GM20000 (cell line): ENCODE data around the gene MACROD1.

Experiments used
- DNase-seq: peaks from one replicate; pipeline ENCODE4 v3.0.0; 2012; ENCODE audit warnings: low spot score
- TF ChIP-seq, protein P1 (sequence below): IDR thresholded peaks from 2 replicates; pipeline ENCODE4 v1.5.1; 2012; ENCODE audit warnings: mild to moderate bottlenecking, control low read depth; ENCODE audit errors: extremely low read depth, missing control alignments

Gene MACROD1

DNA sequence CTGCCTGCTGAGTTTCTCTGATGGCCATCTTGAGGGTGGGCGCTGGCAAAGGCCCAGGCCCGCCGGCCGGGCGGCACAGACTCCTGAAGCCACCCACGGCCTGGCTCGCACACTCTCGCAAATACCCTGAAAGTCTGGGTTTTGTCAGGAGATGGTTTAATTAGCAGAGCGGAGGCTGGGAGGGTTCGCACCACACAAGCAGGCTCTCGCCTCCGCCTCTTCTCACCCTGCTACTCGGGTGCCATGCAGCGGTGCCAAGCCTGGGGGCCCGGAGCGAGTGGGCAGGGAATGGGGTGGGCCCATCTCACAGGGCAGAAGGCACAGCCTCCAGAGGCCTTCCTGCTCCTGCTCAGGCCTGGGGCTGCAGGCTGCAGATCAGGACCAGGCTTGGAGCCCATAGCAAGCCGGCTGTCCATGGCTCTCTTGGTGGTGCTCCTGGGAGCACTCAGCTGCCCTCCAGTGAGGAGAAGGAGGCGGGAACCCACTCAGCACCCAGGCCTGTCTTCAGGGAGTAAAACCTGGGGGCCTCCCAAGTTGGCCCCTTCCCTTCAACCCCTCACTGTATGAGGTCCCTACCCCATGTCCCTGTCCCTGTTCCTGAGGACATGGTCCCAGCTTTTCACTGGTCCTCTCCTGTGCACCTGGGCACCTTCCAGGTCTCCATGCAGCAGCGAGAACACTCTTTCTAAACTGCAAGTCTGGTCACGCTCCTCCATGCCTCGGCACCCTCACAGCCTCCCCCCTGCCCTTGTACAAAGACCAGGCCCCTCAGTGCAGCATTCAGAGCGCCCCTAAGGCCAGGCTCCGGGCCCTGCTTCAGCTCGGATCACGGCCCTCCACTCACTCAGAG lies 68.2 kb downstream of the MACROD1 start:
- TF ChIP-seq, protein P1, sequence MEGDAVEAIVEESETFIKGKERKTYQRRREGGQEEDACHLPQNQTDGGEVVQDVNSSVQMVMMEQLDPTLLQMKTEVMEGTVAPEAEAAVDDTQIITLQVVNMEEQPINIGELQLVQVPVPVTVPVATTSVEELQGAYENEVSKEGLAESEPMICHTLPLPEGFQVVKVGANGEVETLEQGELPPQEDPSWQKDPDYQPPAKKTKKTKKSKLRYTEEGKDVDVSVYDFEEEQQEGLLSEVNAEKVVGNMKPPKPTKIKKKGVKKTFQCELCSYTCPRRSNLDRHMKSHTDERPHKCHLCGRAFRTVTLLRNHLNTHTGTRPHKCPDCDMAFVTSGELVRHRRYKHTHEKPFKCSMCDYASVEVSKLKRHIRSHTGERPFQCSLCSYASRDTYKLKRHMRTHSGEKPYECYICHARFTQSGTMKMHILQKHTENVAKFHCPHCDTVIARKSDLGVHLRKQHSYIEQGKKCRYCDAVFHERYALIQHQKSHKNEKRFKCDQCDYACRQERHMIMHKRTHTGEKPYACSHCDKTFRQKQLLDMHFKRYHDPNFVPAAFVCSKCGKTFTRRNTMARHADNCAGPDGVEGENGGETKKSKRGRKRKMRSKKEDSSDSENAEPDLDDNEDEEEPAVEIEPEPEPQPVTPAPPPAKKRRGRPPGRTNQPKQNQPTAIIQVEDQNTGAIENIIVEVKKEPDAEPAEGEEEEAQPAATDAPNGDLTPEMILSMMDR, result no peak
- DNase-seq, result no peak

- TF ChIP-seq, protein P1, result no peak
- DNase-seq, result no peak
Measured at GRCh38 chr11:64096835-64097234, 69.1 kb downstream of the MACROD1 start.

DNA sequence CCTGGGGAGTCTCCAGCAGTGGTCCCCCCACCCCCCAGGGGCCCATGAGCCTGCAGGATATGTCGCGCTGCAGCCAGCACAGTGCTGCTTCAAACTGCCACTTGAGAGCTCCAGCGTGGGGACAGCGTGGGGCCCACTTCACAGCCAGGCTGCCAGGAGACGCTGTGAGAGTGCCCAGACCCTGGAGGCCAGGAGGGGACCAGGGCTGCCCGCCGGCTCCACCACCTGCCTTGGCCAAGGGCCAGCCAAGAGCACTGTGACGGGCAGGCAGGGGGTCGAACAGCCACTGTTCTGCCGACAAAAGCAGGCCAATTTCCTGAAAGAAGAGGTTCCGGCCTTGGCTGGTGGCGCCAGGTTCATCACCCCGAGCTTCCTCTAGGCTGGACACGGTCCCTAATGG lies 70.0 kb downstream of the MACROD1 start:
- no peak for DNase-seq
- TF ChIP-seq, protein P1, result no peak

- DNase-seq, result no peak
Measured at GRCh38 chr11:64095273-64095817, 70.6 kb downstream of the MACROD1 start.

GRCh38 chr11:64094463-64095260 lies 71.3 kb downstream of the MACROD1 start:
- DNase-seq, result no peak
- TF ChIP-seq, protein P1, result no peak

More at GRCh38 chr11:64095273-64095817, 70.6 kb downstream of the MACROD1 start:
- TF ChIP-seq, protein P1, result no peak

DNA sequence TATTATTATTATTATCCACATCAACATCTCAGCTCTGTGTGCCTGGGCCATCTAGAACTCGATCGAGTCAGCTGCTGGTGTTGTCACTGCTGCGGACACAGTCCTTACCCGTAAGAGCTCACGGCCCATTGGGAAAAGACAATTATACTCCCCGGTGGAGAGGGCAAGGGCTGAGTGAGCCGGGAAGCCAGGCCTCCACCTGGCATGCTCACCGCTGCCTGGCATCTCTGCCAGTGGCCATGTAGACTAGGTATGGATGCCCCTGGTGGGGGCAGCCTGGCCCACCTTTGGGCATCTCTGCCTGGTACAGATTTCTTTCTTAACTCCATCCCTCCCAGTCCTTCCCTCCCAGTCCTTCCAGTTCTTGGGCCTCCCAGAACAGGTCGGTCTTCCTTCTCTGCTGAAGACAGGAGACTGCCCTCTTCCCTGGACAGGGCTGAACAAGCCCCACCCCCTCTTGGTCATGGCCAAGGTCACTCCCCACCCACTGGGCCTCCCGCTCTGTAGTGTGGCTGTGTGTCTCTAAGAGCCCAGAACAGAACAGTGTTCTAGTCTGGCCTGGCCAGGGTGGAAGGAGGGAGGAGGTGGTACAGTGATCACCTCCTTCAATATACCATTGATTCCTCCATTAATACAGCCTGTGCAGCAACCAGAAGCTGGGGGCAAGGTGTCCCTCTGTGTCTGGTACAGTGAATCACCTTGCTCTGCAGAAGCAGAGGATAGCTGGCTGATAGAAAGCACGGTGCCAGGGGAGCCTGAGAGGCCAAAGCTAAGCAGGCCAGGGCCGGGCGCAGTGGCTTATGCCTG lies 72.5 kb downstream of the MACROD1 start:
- no peak for DNase-seq

More for the DNA sequence above, 72.5 kb downstream of the MACROD1 start:
- TF ChIP-seq, protein P1, result no peak
